G401 (cell line): Measurements from ENCODE around the gene LTB. TPM values are rescaled to one million over a fixed set of nuclear protein-coding genes. Genes with fewer than 3 reads are reported as not detected.

ENCODE experiments used
- DNase-seq: peaks from one replicate; pipeline ENCODE4 v3.0.0-alpha.2; 2015; ENCODE audit warnings: low spot score
- in situ Hi-C: cut with HindIII; loops from 2 replicates; pipeline ENCODE4 v1.10.0; 2016; ENCODE audit warnings: low sequenced_read_pairs, mixed read lengths
- total RNA-seq: library from RNA; depleted of rRNA; stranded (reverse); fragments of >200 nt; shearing (Covaris generic); gene quantifications from 2 replicates; pipeline ENCODE4 v1.2.3, GENCODE V29; 2014

Gene LTB
- total RNA-seq, 1 experiment from 2014 or later, result 0.51 TPM

DNA sequence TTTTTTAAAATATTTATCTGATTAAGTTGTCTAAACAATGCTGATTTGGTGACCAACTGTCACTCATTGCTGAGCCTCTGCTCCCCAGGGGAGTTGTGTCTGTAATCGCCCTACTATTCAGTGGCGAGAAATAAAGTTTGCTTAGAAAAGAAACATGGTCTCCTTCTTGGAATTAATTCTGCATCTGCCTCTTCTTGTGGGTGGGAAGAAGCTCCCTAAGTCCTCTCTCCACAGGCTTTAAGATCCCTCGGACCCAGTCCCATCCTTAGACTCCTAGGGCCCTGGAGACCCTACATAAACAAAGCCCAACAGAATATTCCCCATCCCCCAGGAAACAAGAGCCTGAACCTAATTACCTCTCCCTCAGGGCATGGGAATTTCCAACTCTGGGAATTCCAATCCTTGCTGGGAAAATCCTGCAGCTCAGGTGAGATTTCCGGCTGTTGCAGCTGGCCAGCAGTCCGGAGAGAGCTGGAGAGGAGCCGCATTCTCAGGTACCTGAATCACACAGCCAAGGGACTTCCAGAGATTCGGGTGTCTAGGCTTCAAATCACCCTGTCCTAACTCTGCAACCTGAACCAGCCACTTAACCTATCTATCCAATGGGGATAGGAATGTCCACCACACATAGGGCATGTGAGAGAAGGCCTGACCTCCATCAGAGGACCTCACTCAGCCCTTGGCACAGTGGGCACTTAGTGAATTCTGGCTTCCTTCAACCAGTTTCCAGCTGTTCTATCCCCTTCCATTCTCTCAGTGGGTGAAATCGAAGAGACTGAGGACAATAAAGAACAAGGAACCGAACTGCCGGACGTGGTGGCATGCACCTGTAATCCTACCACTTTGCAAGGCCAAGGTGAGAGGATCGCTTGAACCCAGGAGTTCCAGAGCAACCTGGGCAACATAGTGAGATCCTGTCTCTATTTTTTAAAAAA lies 3.8 kb downstream of the LTB start:
- no peak for DNase-seq

DNA sequence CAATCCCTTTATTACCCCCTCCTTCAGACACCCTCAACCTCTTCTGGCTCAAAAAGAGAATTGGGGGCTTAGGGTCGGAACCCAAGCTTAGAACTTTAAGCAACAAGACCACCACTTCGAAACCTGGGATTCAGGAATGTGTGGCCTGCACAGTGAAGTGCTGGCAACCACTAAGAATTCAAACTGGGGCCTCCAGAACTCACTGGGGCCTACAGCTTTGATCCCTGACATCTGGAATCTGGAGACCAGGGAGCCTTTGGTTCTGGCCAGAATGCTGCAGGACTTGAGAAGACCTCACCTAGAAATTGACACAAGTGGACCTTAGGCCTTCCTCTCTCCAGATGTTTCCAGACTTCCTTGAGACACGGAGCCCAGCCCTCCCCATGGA lies 4.7 kb downstream of the LTB start:
- in situ Hi-C loops, result no loop called here
- no peak for DNase-seq

More for the DNA sequence above, 3.8 kb downstream of the LTB start:
- in situ Hi-C loops, result no loop called here

DNA sequence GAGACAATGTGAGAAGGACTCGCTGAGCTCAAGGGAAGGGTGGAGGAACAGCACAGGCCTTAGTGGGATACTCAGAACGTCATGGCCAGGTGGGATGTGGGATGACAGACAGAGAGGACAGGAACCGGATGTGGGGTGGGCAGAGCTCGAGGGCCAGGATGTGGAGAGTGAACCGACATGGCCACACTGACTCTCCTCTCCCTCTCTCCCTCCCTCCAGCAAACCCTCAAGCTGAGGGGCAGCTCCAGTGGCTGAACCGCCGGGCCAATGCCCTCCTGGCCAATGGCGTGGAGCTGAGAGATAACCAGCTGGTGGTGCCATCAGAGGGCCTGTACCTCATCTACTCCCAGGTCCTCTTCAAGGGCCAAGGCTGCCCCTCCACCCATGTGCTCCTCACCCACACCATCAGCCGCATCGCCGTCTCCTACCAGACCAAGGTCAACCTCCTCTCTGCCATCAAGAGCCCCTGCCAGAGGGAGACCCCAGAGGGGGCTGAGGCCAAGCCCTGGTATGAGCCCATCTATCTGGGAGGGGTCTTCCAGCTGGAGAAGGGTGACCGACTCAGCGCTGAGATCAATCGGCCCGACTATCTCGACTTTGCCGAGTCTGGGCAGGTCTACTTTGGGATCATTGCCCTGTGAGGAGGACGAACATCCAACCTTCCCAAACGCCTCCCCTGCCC lies 5.2 kb downstream of the LTB start:
- DNase-seq, result no peak
- in situ Hi-C loops, result no loop called here

DNA sequence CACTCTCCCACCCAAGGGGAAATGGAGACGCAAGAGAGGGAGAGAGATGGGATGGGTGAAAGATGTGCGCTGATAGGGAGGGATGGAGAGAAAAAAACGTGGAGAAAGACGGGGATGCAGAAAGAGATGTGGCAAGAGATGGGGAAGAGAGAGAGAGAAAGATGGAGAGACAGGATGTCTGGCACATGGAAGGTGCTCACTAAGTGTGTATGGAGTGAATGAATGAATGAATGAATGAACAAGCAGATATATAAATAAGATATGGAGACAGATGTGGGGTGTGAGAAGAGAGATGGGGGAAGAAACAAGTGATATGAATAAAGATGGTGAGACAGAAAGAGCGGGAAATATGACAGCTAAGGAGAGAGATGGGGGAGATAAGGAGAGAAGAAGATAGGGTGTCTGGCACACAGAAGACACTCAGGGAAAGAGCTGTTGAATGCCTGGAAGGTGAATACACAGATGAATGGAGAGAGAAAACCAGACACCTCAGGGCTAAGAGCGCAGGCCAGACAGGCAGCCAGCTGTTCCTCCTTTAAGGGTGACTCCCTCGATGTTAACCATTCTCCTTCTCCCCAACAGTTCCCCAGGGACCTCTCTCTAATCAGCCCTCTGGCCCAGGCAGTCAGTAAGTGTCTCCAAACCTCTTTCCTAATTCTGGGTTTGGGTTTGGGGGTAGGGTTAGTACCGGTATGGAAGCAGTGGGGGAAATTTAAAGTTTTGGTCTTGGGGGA lies 6.1 kb downstream of the LTB start:
- in situ Hi-C loops, result no loop called here
- no peak for DNase-seq

DNA sequence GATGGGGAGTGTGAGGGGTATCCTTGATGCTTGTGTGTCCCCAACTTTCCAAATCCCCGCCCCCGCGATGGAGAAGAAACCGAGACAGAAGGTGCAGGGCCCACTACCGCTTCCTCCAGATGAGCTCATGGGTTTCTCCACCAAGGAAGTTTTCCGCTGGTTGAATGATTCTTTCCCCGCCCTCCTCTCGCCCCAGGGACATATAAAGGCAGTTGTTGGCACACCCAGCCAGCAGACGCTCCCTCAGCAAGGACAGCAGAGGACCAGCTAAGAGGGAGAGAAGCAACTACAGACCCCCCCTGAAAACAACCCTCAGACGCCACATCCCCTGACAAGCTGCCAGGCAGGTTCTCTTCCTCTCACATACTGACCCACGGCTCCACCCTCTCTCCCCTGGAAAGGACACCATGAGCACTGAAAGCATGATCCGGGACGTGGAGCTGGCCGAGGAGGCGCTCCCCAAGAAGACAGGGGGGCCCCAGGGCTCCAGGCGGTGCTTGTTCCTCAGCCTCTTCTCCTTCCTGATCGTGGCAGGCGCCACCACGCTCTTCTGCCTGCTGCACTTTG lies 6.8 kb downstream of the LTB start, which contains the start of gene TNF:
TSS of gene TNF (plus strand) at position 231 of the 567 bp plus-strand sequence. CDS start at position 408, 177 bp downstream.
- in situ Hi-C loops, result no loop called here

DNA sequence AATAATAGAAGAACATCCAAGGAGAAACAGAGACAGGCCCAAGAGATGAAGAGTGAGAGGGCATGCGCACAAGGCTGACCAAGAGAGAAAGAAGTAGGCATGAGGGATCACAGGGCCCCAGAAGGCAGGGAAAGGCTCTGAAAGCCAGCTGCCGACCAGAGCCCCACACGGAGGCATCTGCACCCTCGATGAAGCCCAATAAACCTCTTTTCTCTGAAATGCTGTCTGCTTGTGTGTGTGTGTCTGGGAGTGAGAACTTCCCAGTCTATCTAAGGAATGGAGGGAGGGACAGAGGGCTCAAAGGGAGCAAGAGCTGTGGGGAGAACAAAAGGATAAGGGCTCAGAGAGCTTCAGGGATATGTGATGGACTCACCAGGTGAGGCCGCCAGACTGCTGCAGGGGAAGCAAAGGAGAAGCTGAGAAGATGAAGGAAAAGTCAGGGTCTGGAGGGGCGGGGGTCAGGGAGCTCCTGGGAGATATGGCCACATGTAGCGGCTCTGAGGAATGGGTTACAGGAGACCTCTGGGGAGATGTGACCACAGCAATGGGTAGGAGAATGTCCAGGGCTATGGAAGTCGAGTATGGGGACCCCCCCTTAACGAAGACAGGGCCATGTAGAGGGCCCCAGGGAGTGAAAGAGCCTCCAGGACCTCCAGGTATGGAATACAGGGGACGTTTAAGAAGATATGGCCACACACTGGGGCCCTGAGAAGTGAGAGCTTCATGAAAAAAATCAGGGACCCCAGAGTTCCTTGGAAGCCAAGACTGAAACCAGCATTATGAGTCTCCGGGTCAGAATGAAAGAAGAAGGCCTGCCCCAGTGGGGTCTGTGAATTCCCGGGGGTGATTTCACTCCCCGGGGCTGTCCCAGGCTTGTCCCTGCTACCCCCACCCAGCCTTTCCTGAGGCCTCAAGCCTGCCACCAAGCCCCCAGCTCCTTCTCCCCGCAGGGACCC lies 7.8 kb downstream of the LTB start:
- no peak for DNase-seq
- in situ Hi-C loops, result no loop called here

More for the DNA sequence above, 6.8 kb downstream of the LTB start, which contains the start of gene TNF:
- no peak for DNase-seq

DNA sequence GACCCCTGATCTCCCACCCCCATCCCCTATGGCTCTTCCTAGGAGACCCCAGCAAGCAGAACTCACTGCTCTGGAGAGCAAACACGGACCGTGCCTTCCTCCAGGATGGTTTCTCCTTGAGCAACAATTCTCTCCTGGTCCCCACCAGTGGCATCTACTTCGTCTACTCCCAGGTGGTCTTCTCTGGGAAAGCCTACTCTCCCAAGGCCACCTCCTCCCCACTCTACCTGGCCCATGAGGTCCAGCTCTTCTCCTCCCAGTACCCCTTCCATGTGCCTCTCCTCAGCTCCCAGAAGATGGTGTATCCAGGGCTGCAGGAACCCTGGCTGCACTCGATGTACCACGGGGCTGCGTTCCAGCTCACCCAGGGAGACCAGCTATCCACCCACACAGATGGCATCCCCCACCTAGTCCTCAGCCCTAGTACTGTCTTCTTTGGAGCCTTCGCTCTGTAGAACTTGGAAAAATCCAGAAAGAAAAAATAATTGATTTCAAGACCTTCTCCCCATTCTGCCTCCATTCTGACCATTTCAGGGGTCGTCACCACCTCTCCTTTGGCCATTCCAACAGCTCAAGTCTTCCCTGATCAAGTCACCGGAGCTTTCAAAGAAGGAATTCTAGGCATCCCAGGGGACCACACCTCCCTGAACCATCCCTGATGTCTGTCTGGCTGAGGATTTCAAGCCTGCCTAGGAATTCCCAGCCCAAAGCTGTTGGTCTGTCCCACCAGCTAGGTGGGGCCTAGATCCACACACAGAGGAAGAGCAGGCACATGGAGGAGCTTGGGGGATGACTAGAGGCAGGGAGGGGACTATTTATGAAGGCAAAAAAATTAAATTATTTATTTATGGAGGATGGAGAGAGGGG lies 8.8 kb downstream of the LTB start:
- in situ Hi-C loops, result no loop called here
- no peak for DNase-seq

DNA sequence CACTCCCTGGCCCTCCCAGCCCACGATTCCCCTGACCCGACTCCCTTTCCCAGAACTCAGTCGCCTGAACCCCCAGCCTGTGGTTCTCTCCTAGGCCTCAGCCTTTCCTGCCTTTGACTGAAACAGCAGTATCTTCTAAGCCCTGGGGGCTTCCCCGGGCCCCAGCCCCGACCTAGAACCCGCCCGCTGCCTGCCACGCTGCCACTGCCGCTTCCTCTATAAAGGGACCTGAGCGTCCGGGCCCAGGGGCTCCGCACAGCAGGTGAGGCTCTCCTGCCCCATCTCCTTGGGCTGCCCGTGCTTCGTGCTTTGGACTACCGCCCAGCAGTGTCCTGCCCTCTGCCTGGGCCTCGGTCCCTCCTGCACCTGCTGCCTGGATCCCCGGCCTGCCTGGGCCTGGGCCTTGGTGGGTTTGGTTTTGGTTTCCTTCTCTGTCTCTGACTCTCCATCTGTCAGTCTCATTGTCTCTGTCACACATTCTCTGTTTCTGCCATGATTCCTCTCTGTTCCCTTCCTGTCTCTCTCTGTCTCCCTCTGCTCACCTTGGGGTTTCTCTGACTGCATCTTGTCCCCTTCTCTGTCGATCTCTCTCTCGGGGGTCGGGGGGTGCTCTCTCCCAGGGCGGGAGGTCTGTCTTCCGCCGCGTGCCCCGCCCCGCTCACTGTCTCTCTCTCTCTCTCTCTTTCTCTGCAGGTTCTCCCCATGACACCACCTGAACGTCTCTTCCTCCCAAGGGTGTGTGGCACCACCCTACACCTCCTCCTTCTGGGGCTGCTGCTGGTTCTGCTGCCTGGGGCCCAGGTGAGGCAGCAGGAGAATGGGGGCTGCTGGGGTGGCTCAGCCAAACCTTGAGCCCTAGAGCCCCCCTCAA lies 9.9 kb downstream of the LTB start, which contains the start of gene LTA:
TSS of gene LTA (plus strand) at position 249 of the 871 bp plus-strand sequence. CDS start at position 703, 454 bp downstream.
- no peak for DNase-seq
- in situ Hi-C loops, result no loop called here

DNA sequence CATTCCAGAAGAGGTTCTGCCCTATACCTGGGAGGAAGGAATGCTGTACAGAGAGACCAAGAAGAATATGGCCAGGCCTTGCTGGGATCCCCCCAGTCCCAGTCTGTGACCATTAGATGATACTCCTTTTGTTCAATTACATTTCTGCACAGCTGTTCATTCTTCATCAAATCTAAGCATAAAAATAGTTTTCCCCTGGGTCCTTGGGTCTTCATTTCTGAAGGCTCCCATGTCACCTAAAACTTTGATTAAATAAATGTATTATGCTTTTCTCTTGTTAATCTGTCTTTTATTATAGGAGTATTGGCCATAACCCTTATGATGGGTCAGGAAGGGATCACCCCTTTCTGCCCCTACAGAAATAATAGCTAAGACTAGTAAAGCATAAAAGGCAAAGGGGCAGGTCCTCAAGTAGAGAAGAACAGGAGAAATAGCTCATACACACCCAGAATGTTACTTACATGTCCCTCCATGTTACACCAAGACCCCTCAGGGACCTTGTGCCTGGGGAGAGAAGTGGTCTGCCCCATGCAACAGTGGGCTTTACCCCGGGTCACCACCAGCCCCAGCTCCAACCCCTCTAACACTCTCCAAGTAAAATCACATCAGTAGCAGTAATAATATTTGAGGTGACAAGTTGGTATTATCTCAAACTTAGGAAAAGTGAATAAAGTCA lies 12.2 kb downstream of the LTB start:
- in situ Hi-C loops, result no loop called here

DNA sequence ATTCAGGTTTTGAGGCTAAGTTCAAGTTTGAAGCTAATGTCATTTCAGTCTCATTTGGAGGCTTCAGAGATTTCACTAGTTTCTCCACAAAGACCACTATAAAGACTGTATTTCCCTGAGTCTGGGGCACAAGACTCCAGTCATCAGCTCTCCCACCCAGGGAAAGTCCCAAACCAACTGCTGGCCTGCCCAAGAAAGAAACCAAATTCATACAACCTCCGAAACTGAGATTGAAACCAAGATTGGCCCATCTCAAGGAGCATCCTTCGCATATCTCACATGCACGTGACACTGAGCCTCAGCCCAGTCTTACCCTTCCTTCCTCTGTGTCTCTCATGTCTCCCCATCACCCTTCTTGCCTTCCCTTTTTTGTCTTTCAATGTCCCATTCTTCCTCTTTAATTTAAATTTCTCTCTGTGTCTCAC lies 13.7 kb downstream of the LTB start:
- DNase-seq, result no peak
- in situ Hi-C loops, result no loop called here

More for the DNA sequence above, 12.2 kb downstream of the LTB start:
- no peak for DNase-seq

DNA sequence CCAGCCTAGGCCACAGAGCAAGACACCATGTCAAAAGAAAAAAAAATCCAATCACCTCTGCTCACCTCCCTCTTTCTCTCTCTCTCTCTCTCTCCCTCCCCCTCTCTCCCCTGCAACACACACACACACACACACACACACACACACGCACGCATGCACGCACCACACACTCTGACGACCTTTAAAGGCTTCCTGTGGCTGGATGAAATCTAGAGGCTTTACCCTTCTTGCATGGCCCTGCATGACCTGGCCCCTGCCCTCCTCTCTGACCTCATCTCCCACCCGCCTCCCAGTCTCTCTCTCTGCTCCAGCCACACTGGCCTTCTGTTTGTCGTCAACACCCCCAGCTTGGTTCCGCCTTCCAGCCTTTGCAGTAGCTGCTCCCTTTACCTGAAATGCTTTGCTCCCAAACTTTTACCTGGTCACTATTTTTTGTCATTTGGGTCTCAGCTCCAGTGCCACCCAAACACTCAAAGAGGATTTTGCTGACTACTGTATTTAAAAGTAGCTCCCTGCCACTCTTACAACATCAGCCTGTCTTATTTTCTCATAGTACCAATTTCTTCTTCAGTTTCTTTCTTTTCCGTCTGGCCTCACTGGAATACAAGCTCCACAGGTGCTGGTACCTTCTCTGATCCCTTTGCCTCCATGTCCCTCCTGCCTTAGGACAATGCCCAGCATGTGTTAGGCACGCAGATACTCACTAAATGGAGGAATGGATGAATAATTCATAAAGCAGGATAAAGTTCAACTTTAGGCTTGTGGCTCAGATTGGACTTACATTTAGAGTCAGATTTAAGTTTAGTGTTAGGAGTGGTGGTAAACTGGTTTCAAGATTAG lies 14.5 kb downstream of the LTB start:
- no peak for DNase-seq
- in situ Hi-C loops, result no loop called here

DNA sequence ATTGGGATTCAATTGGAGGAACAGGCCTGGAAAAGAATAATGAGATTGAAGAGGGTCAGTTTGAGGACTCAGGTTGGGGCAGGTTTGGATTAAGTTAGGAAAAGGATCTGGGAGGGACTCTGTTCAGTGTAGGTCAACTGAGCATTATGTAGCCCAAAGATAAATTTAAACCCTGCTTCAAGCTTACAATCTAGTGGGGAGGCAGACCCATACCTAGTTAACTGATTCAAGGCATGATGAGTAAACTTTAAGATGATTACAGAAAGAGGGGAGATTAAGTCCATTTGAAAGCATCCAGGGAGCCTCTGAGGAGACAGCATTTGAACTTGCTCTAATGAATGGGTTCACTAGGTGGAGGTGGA lies 21.5 kb downstream of the LTB start:
- in situ Hi-C loops, result no loop called here
- DNase-seq, result no peak

DNA sequence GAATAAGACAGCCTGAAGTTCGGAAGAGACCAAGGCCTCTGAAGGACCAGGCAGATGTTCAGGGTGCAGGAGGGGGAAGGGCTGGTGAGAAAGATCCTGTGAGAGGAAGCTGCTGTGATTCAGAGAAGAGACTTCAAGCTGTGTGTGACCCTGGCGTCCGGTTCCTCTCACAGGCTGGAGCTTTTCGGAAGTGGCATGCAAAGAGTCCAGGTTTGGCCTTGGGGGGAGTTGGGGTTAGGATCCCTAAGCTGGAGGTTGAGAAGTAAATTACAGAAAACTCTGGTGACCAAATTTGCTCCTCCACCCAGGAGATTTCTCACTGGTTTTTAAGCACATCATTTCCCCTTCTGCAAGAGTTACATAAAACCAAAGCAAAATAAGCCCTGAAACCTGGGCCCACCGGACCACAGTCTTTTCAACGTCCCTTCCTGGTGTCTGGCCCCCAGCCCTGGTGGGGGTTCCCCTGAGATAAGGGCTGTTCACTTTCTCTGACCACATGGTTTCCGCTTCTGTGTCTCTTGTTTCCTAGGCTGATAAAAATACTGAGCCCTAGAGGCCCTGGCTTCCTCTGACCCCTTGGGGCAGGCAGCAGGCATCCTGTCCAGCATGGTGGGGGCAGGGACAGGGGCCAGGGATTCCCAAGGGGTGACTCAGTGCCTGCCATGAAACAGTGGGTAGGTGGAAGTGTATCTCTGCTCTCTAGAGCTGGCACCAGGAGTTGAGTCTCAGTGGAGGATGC lies 22.1 kb downstream of the LTB start:
- DNase-seq, result no peak
- in situ Hi-C loops, result no loop called here

DNA sequence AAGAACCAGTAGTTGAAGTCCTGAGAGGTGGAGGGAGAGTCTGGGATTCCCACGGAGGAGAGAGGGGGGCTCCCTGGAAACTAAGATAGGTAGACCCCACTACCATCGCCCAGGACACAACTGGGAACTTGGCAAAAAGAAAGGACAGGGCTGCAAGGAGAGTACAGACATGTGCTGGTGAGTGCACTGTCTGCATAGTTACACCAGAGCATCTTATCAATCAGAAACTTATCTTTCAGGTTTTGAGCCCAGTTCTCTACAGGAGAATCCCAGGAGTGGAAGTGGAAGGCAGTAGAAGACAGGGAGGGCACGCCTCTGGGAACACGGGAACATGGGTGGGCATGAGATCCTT lies 22.6 kb downstream of the LTB start:
- DNase-seq, result no peak
- in situ Hi-C loops, result no loop called here
